MM.1S (cell line): Measurements from ENCODE around the gene ZCCHC12.

Experiments used
- DNase-seq: peaks from one replicate; pipeline ENCODE4 v3.0.0-alpha.2; 2015
- H2AFZ ChIP-seq: fragments of 300-600 bp; sonication (generic); 2 replicates; pipeline ENCODE4 v1.6.0; 2016; ENCODE audit warnings: antibody characterized with exemption, low read length
- H3F3A ChIP-seq: fragments of 300-600 bp; sonication (generic); 2 replicates; pipeline ENCODE4 v1.6.1; 2016; ENCODE audit warnings: mild to moderate bottlenecking, antibody characterized with exemption, low read length, moderate library complexity, mixed read lengths; ENCODE audit not compliant: insufficient read depth
- H3K27ac ChIP-seq: fragments of 300-600 bp; sonication (generic); 2 replicates; pipeline ENCODE4 v1.5.1; 2016; ENCODE audit warnings: mild to moderate bottlenecking, low read length
- H3K27me3 ChIP-seq: fragments of 300-600 bp; sonication (generic); replicated peaks from 2 replicates; pipeline ENCODE4 v1.6.0; 2016; ENCODE audit warnings: low read length; ENCODE audit not compliant: insufficient read depth
- H3K36me3 ChIP-seq: fragments of 300-600 bp; sonication (generic); replicated peaks from 2 replicates; pipeline ENCODE4 v1.6.1; 2016; ENCODE audit warnings: mild to moderate bottlenecking, low read length, mixed read lengths; ENCODE audit not compliant: insufficient read depth
- H3K4me1 ChIP-seq: fragments of 300-600 bp; sonication (generic); 2 replicates; pipeline ENCODE4 v1.6.1; 2016; ENCODE audit warnings: low read length, mixed read lengths
- H3K4me2 ChIP-seq: fragments of 300-600 bp; sonication (generic); 2 replicates; pipeline ENCODE4 v1.6.0; 2016; ENCODE audit warnings: low read depth, low read length
- H3K4me3 ChIP-seq: fragments of 300-600 bp; sonication (generic); 2 replicates; pipeline ENCODE4 v1.5.1; 2016; ENCODE audit warnings: low read length, mixed read lengths
- H3K79me2 ChIP-seq: fragments of 300-600 bp; sonication (generic); 2 replicates; pipeline ENCODE4 v1.6.1; 2016; ENCODE audit warnings: mixed run types, low read length, mixed read lengths
- H3K9ac ChIP-seq: fragments of 300-600 bp; sonication (generic); 2 replicates; pipeline ENCODE4 v1.6.1; 2016; ENCODE audit warnings: low read length, mixed read lengths
- H3K9me2 ChIP-seq: fragments of 300-600 bp; sonication (generic); replicated peaks from 2 replicates; pipeline ENCODE4 v1.6.1; 2016; ENCODE audit warnings: mild to moderate bottlenecking, low read length, mixed read lengths; ENCODE audit not compliant: insufficient read depth
- H3K9me3 ChIP-seq: fragments of 300-600 bp; sonication (generic); replicated peaks from 2 replicates; pipeline ENCODE4 v1.6.1; 2016; ENCODE audit warnings: mild to moderate bottlenecking, low read length, mixed read lengths; ENCODE audit not compliant: insufficient read depth
- H4K20me1 ChIP-seq: fragments of 300-600 bp; sonication (generic); 2 replicates; pipeline ENCODE4 v1.6.1; 2016; ENCODE audit warnings: mild to moderate bottlenecking, low read length, moderate library complexity, mixed read lengths; ENCODE audit not compliant: insufficient read depth
- EZH2 ChIP-seq: fragments of 300-600 bp; sonication (generic); optimal IDR thresholded peaks from 2 replicates; pipeline ENCODE3; 2017; ENCODE audit warnings: low read depth, mild to moderate bottlenecking, antibody characterized with exemption, low read length, mixed read lengths
- EZH2phosphoT487 ChIP-seq: fragments of 300-600 bp; sonication (generic); IDR thresholded peaks from 2 replicates; pipeline ENCODE4 v1.6.1; 2018; ENCODE audit warnings: antibody characterized with exemption, low read length
- TF ChIP-seq, protein P1 (sequence below): fragments of 300-600 bp; sonication (generic); IDR thresholded peaks from 2 replicates; pipeline ENCODE4 v1.5.1; 2016; ENCODE audit warnings: antibody characterized with exemption, low read length, mixed read lengths

Gene ZCCHC12

DNA sequence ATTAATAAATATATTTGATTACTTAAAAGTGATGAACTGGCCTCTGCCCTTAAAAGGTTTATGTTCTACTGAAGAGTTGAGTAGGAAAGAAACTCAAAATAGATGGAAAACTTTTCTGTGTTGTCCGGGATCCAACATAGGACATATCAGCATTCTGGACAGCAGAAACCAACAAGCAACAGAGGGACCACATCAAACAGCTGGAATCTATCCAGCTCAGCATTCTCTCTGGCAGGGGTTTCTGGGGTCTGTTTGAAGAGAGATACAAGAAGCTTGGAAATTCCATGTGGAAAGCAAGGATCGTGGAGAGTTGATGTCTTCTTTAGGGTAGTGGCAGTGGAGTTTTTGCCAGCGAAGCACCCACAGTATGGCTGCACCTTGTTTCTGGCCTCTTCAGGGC is 43.6 kb downstream of the ZCCHC12 start:
- no peak for TF ChIP-seq EZH2
- TF ChIP-seq, protein P1, sequence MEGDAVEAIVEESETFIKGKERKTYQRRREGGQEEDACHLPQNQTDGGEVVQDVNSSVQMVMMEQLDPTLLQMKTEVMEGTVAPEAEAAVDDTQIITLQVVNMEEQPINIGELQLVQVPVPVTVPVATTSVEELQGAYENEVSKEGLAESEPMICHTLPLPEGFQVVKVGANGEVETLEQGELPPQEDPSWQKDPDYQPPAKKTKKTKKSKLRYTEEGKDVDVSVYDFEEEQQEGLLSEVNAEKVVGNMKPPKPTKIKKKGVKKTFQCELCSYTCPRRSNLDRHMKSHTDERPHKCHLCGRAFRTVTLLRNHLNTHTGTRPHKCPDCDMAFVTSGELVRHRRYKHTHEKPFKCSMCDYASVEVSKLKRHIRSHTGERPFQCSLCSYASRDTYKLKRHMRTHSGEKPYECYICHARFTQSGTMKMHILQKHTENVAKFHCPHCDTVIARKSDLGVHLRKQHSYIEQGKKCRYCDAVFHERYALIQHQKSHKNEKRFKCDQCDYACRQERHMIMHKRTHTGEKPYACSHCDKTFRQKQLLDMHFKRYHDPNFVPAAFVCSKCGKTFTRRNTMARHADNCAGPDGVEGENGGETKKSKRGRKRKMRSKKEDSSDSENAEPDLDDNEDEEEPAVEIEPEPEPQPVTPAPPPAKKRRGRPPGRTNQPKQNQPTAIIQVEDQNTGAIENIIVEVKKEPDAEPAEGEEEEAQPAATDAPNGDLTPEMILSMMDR = no peak

DNA sequence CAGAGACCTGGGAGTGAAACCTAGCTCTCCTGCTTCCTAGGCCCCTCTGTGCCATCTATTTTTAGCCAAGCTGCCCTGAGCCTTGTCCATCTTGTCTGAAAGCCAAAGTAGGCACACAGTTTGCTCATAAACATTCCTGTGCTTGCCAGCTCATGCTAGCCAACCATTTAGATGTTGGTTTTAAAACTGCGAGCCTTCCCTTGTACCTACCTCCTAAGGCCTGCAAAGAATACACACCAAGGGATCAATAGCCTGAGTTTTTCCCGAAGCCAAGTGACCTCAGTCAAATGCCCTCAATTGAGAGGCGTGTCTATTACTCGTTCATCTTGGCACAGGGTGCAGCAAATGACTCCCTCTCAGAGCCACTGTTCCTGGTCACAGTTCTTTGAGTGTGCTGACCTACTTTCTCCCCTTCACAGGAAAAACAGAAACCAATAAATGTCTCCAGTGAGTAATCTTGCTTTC is 48.5 kb downstream of the ZCCHC12 start:
- DNase-seq = no peak
- Histone ChIP-seq H3K79me2 (no peaks in the 10 kb centered on the region), H2AFZ (no peak overlapping the region), H4K20me1 (no peaks in the 10 kb centered on the region), H3K4me2 (no peak overlapping the region), H3K9me3 (no peaks in the 10 kb centered on the region), H3K9ac (no peak overlapping the region), H3K27ac (no peak overlapping the region), H3F3A (no peaks in the 10 kb centered on the region), H3K4me1 (no peaks in the 10 kb centered on the region), H3K9me2 (no peaks in the 10 kb centered on the region), H3K27me3 (no peaks in the 10 kb centered on the region), H3K4me3 (no peak overlapping the region), H3K36me3 (no peaks in the 10 kb centered on the region)
- TF ChIP-seq, protein P1 = no peak
- no peak for TF ChIP-seq EZH2
- TF ChIP-seq EZH2phosphoT487 = no peak

More for the DNA sequence above, 43.6 kb downstream of the ZCCHC12 start:
- no peak for DNase-seq
- H4K20me1 ChIP-seq = no peaks in the 10 kb centered on the region
- no peak overlapping the region for H3K4me3 ChIP-seq
- H3K4me1 ChIP-seq = no peaks in the 10 kb centered on the region
- no peak overlapping the region for H3K4me2 ChIP-seq
- H3K27me3 ChIP-seq = no peaks in the 10 kb centered on the region
- no peak overlapping the region for H3K9ac ChIP-seq
- H3K9me2 ChIP-seq = no peaks in the 10 kb centered on the region
- no peaks in the 10 kb centered on the region for H3K9me3 ChIP-seq
- no peaks in the 10 kb centered on the region for H3K36me3 ChIP-seq
- H2AFZ ChIP-seq = no peak overlapping the region
- H3K79me2 ChIP-seq = no peaks in the 10 kb centered on the region
- H3F3A ChIP-seq = no peaks in the 10 kb centered on the region
- no peak overlapping the region for H3K27ac ChIP-seq
